Stomach smooth muscle (tissue), 2 donors: ENCODE data around the gene PLA2G4A.

Experiments used
- H3K27ac ChIP-seq: one replicate; pipeline ENCODE4 v1.7.0; 2013; ENCODE audit warnings: mild to moderate bottlenecking, low read length, inconsistent platforms
- H3K27me3 ChIP-seq, 2 donors: one replicate each; pipeline ENCODE4 v1.7.0; 2013; ENCODE audit warnings: low read length in 2 of 2; ENCODE audit not compliant: insufficient read depth in 2 of 2, control insufficient read depth in 1 of 2
- H3K36me3 ChIP-seq, 2 donors: one replicate each; pipeline ENCODE4 v1.7.0; 2013; ENCODE audit warnings: low read length in 2 of 2; ENCODE audit not compliant: control insufficient read depth in 2 of 2, insufficient read depth in 2 of 2
- H3K4me1 ChIP-seq: one replicate; pipeline ENCODE4 v1.7.0; 2013; ENCODE audit warnings: low read length; ENCODE audit not compliant: control insufficient read depth, insufficient read depth
- H3K4me3 ChIP-seq, 2 donors: one replicate each; pipeline ENCODE4 v1.7.0; 2013; ENCODE audit warnings: low read length in 2 of 2
- H3K9ac ChIP-seq, 2 donors: one replicate each; pipeline ENCODE4 v1.7.0; 2013; ENCODE audit warnings: low read length in 2 of 2, mild to moderate bottlenecking in 1 of 2
- H3K9me3 ChIP-seq, 2 donors: one replicate each; pipeline ENCODE4 v1.7.0; 2013; ENCODE audit warnings: low read length in 2 of 2; ENCODE audit not compliant: control insufficient read depth in 2 of 2
- donor health status: healthy.
- donor health status: Pancreatic carcinoma.

The PLA2G4A gene

DNA sequence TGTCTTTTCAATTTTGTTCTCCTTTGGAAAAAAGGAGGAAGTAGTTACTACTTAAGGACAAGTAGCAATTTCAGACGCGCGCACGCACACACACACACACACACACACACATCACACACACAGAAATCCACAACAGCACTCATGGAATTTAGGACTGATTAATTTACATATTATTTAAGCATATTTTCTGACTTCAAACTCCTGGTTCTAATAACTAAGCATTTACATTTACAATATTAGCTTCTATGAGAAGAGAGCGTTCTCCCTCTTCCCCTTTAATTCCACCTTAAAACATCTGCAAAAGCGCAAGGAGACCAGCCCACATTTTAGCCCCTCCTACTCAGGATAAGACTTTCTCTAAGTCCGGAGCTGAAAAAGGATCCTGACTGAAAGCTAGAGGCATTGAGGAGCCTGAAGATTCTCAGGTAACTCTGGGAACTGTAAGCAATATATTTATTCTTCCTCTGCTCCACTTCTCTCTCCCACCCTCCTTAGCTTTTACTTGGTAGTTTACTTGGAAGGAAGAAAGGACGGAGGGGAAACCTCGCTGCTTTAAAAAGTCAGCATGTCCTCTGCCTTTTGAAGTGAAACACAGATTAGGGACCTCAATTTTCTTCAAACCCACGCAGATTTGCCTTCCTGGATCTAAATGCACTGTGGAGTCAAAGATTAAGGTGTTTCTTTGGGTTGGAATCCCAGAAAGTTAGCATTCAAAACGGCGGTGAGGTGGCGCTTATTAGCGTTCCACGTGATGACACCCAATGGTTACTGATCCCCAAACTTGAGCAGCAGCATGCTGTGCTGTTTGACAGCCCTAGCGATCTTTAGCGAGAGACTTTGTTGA is at the start of gene PLA2G4A:
TSS of gene PLA2G4A (plus strand) at position 339 of the 844 bp plus-strand sequence. CDS start 25,406 bp downstream, outside the sequence.
- Histone ChIP-seq H3K36me3 (no peaks in the 10 kb centered on the region), H3K9me3 (no peaks in the 10 kb centered on the region), H3K4me1 (no peaks in the 10 kb centered on the region), H3K27me3 (no peaks in the 10 kb centered on the region), H3K4me3 (peak within 1 kb of the TSS; percentile 73 to 99), H3K27ac (no peak within 1 kb of the TSS), H3K9ac (peak within 1 kb of the TSS; percentile 66 to 86)

GRCh38 chr1:186780076-186780475 is 48.7 kb upstream of the PLA2G4A start:
- no peak overlapping the region for H3K27ac ChIP-seq
- no peak overlapping the region for H3K9ac ChIP-seq
- no peaks in the 10 kb centered on the region for H3K36me3 ChIP-seq
- H3K27me3 ChIP-seq, result no peaks in the 10 kb centered on the region
- no peaks in the 10 kb centered on the region for H3K9me3 ChIP-seq
- H3K4me1 ChIP-seq, result no peaks in the 10 kb centered on the region
- H3K4me3 ChIP-seq, result no peak overlapping the region

- Histone ChIP-seq H3K4me3 (no peak overlapping the region), H3K27ac (no peak overlapping the region), H3K36me3 (no peaks in the 10 kb centered on the region), H3K4me1 (no peaks in the 10 kb centered on the region), H3K27me3 (no peaks in the 10 kb centered on the region), H3K9ac (no peak overlapping the region), H3K9me3 (no peaks in the 10 kb centered on the region)
Observed at GRCh38 chr1:186781730-186782129, 47.0 kb upstream of the PLA2G4A start.

- Histone ChIP-seq H3K27ac (no peak overlapping the region), H3K4me1 (no peaks in the 10 kb centered on the region), H3K9me3 (no peaks in the 10 kb centered on the region), H3K36me3 (no peaks in the 10 kb centered on the region), H3K9ac (no peak overlapping the region), H3K4me3 (no peak overlapping the region), H3K27me3 (no peaks in the 10 kb centered on the region)
Observed at GRCh38 chr1:186782791-186783190, 46.0 kb upstream of the PLA2G4A start.

- H3K4me1 ChIP-seq, result no peaks in the 10 kb centered on the region
- no peaks in the 10 kb centered on the region for H3K27me3 ChIP-seq
- no peak overlapping the region for H3K27ac ChIP-seq
- H3K9ac ChIP-seq, result no peak overlapping the region
- H3K36me3 ChIP-seq, result no peaks in the 10 kb centered on the region
- H3K9me3 ChIP-seq, result no peaks in the 10 kb centered on the region
- H3K4me3 ChIP-seq, result no peak overlapping the region
Observed at GRCh38 chr1:186783193-186783592, 45.6 kb upstream of the PLA2G4A start.

- Histone ChIP-seq H3K27ac (no peak overlapping the region), H3K4me3 (no peak overlapping the region), H3K4me1 (no peaks in the 10 kb centered on the region), H3K9ac (no peak overlapping the region), H3K9me3 (no peaks in the 10 kb centered on the region), H3K36me3 (no peaks in the 10 kb centered on the region), H3K27me3 (no peaks in the 10 kb centered on the region)
Observed at GRCh38 chr1:186785503-186785902, 43.2 kb upstream of the PLA2G4A start.

DNA sequence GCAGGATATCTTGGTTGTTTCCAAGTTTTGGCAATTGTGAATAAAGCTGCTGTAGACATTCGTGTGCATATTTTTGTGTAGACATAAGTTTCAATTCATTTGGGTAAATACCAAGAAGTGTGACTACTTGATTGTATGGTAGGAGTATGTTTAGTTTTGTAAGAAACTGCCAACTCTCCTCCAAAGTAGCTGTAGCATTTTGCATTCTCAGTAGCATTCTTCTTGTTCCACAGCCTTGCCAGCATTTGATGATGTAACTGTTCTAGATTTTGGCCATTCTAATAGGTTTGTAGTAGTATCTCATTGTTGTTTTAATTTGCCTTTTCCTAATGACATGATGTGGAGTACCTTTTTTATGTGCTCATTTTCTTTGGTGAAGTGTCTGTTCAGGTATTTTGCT is 38.6 kb upstream of the PLA2G4A start:
- Histone ChIP-seq H3K4me3 (no peak overlapping the region), H3K4me1 (no peaks in the 10 kb centered on the region), H3K27me3 (no peaks in the 10 kb centered on the region), H3K36me3 (no peaks in the 10 kb centered on the region), H3K27ac (no peak overlapping the region), H3K9me3 (no peaks in the 10 kb centered on the region), H3K9ac (no peak overlapping the region)

DNA sequence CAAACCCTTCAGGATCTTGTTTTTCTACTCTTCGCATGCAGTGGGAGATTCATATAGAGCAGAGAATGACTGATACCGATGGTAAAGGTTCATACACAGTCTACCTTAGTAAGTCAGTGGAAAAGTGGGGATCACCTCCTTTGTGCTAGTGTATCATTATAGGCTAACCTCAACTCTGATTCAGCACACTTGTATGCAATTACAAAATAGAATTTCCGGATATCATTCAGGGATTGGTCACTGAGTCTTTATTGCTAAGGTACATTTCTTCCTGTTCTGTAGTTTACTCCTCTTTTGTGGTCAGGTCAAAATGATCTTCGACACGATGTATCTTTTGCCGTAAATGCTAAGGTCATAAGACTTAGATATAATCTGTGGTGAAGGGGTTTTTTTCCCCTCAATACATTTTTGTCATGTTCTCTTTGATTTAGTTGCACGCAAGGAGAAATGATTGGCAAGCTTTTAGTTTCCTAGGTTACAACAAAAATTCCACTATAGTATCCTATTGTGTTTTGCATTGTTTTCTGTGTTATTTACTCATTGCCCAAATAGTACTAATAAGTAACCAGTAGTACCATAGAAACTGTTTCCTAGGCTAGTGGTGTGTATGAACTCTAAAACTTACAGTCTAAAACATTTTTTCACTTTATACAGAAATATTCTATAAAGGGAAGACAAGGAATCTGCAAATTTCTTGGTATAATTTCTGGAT is 35.7 kb upstream of the PLA2G4A start:
- no peak overlapping the region for H3K27ac ChIP-seq
- H3K9me3 ChIP-seq, result no peaks in the 10 kb centered on the region
- H3K9ac ChIP-seq, result no peak overlapping the region
- no peaks in the 10 kb centered on the region for H3K4me1 ChIP-seq
- no peaks in the 10 kb centered on the region for H3K36me3 ChIP-seq
- H3K4me3 ChIP-seq, result no peak overlapping the region
- H3K27me3 ChIP-seq, result no peaks in the 10 kb centered on the region

GRCh38 chr1:186793582-186793927 is 35.2 kb upstream of the PLA2G4A start:
- no peak overlapping the region for H3K9ac ChIP-seq
- no peaks in the 10 kb centered on the region for H3K36me3 ChIP-seq
- H3K27ac ChIP-seq, result no peak overlapping the region
- H3K27me3 ChIP-seq, result no peaks in the 10 kb centered on the region
- no peak overlapping the region for H3K4me3 ChIP-seq
- H3K4me1 ChIP-seq, result no peaks in the 10 kb centered on the region
- no peaks in the 10 kb centered on the region for H3K9me3 ChIP-seq

GRCh38 chr1:186798960-186799688 is 29.6 kb upstream of the PLA2G4A start:
- Histone ChIP-seq H3K9ac (no peak overlapping the region), H3K9me3 (no peaks in the 10 kb centered on the region), H3K4me1 (no peaks in the 10 kb centered on the region), H3K4me3 (no peak overlapping the region), H3K27ac (no peak overlapping the region), H3K27me3 (no peaks in the 10 kb centered on the region), H3K36me3 (no peaks in the 10 kb centered on the region)
